ENCODE measurements around the gene RBPJ.

DNA sequence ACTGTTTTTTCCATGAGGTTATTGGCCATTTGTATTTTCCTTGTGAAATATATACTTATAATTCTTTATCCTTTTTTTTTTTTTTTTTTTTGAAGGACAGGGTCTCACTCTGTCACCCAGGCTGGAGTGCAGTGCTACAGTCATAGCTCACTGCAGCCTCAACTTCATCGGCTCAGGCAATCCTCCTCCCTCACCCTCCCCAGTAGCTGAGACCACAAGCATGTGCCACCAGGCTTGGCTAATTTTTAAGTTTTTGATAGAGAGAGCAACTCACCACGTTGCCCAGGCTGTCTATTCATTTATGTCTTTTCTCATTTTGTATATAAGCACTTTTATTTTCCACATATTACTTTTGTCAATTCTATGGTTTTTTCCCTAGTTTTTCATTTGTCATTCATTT, 16.8 kb downstream of the RBPJ start:
- TF ChIP-seq, protein P1, sequence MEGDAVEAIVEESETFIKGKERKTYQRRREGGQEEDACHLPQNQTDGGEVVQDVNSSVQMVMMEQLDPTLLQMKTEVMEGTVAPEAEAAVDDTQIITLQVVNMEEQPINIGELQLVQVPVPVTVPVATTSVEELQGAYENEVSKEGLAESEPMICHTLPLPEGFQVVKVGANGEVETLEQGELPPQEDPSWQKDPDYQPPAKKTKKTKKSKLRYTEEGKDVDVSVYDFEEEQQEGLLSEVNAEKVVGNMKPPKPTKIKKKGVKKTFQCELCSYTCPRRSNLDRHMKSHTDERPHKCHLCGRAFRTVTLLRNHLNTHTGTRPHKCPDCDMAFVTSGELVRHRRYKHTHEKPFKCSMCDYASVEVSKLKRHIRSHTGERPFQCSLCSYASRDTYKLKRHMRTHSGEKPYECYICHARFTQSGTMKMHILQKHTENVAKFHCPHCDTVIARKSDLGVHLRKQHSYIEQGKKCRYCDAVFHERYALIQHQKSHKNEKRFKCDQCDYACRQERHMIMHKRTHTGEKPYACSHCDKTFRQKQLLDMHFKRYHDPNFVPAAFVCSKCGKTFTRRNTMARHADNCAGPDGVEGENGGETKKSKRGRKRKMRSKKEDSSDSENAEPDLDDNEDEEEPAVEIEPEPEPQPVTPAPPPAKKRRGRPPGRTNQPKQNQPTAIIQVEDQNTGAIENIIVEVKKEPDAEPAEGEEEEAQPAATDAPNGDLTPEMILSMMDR (conservative IDR thresholded peaks at IDR 0.05; ENCODE audit: low read length), result no peak
- TF ChIP-seq EZH2phosphoT487 (IDR thresholded peaks at IDR 0.05; ENCODE audit: borderline replicate concordance), result no peak

Data from Loucy (cell line).